CD4-positive, alpha-beta T cell treated with Interleukin-17A for 4 hours (primary cell): ENCODE data around the gene BBS4.
"Not testable (repeated sequence)": the region's sequence is repeated elsewhere in the genome, so short reads cannot be mapped to it uniquely, and the experiment has no call there.

Experiments used
- DNase-seq: peaks from one replicate; pipeline ENCODE4 v3.0.0-alpha.2; 2020; ENCODE audit warnings: mixed read lengths

Gene BBS4

GRCh38 chr15:72700076-72700475 is 14.1 kb downstream of the BBS4 start:
- no peak for DNase-seq

- no peak for DNase-seq
Measured at GRCh38 chr15:72706266-72706665, 20.3 kb downstream of the BBS4 start.

GRCh38 chr15:72708551-72709303 is 22.7 kb downstream of the BBS4 start:
- DNase-seq: not testable (repeated sequence)

- DNase-seq: peak; percentile 81
Measured at GRCh38 chr15:72722071-72722696, 36.2 kb downstream of the BBS4 start.

GRCh38 chr15:72724028-72724427 is 38.0 kb downstream of the BBS4 start:
- DNase-seq: no peak

- DNase-seq: no peak
Measured at GRCh38 chr15:72725446-72725845, 39.4 kb downstream of the BBS4 start.

- not testable (repeated sequence) for DNase-seq
Measured at GRCh38 chr15:72725851-72726250, 39.8 kb downstream of the BBS4 start.

GRCh38 chr15:72727154-72727553 is 41.1 kb downstream of the BBS4 start:
- no peak for DNase-seq

- DNase-seq: not testable (repeated sequence)
Measured at GRCh38 chr15:72728249-72728648, 42.2 kb downstream of the BBS4 start.

GRCh38 chr15:72728821-72729220 is 42.8 kb downstream of the BBS4 start:
- no peak for DNase-seq

GRCh38 chr15:72732086-72732485 is 46.1 kb downstream of the BBS4 start:
- DNase-seq: no peak

GRCh38 chr15:72732516-72732915 is 46.5 kb downstream of the BBS4 start:
- no peak for DNase-seq

GRCh38 chr15:72733941-72734738 is 48.1 kb downstream of the BBS4 start:
- DNase-seq: no peak

GRCh38 chr15:72735111-72735510 is 49.1 kb downstream of the BBS4 start:
- no peak for DNase-seq

GRCh38 chr15:72737061-72737460 is 51.1 kb downstream of the BBS4 start:
- DNase-seq: no peak

GRCh38 chr15:72737723-72738122 is 51.7 kb downstream of the BBS4 start:
- DNase-seq: no peak

- no peak for DNase-seq
Measured at GRCh38 chr15:72740219-72740618, 54.2 kb downstream of the BBS4 start.

- DNase-seq: no peak
Measured at GRCh38 chr15:72749700-72750099, 63.7 kb downstream of the BBS4 start.

GRCh38 chr15:72751751-72752455 is 65.9 kb downstream of the BBS4 start:
- DNase-seq: no peak

- DNase-seq: no peak
Measured at GRCh38 chr15:72754096-72754495, 68.1 kb downstream of the BBS4 start.

- DNase-seq: no peak
Measured at GRCh38 chr15:72758182-72758581, 72.2 kb downstream of the BBS4 start.

- DNase-seq: no peak
Measured at GRCh38 chr15:72760590-72761260, 74.7 kb downstream of the BBS4 start.

GRCh38 chr15:72764656-72765055 is 78.6 kb downstream of the BBS4 start:
- no peak for DNase-seq
